GM18502 (cell line): ENCODE results near the gene MYH11.

Experiments used
- ATAC-seq: cut with Tn5 transposase; IDR thresholded peaks from one replicate; pipeline ENCODE4 v1.9.1; 2021; ENCODE audit warnings: mild to moderate bottlenecking; ENCODE audit not compliant: unreplicated experiment, poor library complexity

MYH11 gene

DNA sequence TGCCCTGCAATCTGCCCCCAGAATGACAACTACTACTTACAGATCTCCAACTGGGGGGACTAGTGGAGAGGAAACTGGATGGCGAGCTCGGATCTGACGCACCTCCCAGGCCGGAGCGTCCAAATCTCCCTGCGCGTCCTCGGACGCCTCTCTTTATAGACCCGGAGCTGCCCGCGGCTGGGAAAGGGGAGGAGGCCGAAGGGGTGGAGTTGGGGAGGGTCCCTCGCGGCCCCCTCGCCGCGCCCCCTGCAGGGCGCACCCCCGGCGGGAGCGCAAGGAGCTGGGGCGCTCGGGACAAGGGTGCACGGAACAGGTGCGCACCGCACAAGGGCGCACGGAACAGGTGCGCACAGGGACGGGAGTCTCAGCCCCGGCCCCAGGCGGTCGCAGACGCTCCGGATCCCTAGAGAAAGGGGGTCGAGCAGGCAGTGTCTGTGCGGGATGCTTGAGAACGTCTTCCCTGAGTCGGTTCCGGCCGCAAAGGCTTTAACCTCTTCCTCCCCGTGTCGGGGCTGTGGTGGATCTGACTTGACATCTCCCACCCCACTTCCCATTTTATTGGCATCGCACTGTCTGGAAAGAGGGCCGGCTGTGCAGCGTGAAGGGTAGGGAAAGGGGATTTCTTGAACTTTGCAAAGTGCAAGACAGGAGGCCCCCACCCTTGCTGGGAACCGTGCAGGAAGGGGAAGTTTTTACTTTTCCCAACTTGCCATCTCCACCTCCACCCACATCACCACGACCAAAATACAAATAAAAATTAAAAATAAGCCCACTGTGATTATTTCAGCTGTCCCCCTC lies at the start of gene MYH11:
Gene MYH11 (minus strand): TSS at position 128 of the 798 bp plus-strand sequence. CDS start 18,776 bp downstream, outside the sequence.
- ATAC-seq = no peak

DNA sequence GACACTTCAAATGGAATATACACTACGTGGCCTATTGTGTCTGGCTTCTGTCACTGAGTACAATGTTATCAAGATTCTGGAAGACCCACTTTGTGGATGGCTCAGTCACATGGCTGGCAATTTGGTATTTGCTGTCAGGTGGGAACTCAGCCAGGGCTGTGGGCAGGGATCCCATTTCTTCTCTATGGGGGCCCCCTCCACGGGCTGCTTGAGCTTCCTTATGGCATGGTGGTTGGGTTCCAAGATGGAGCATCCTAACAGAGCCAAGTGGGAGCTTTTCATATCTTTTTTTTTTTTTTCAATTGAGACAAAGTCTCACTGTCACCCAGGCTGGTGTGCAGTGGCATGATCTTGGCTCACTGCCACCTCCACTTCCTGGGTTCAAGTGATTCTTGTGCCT lies 49.6 kb upstream of the MYH11 start:
- ATAC-seq = no peak

DNA sequence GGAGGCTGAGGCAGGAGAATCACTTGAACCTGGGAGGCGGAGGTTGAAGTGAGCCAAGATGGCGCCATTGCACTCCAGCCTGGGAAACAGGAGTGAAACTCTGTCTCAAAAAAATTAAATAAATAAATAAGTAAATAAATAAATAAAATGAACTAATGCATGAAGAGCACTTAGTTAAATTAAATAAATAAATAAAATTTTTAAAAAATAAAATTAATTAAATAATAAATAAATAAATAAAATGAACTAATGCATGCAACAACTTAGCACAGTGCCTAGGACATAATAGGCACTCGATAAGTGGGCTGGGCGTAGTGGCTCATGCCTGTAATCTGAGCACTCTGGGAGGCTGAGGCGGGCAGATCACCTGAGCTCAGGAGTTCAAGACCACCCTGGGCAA lies 47.1 kb upstream of the MYH11 start:
- no peak for ATAC-seq

DNA sequence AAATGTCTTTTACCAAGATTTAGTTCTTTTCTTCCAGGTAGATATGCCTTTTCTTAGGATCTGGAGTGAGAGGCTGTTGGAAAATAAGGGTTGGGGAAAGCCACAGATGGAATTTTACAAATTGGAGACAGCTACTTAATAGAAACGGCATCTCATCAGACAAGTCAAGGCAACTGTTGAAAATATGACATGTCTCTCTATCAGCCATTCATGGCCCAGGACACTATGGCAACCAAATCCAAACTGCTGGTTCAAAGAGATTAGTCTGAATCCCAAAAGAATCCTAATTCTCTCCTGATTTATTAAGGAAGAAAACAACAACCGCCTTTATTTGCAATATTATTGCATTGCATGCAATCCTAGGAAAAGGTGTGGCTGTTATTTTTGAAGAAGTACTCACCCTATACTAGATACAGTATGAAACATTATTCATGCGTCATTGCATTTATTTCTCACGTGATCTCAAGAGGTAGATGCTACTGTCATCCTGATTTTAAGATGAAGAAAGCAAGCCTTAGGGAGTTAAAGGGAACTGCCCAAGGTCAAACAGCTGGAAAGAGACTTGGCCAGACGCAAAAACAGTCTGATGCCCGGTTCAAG lies 44.2 kb upstream of the MYH11 start:
- no peak for ATAC-seq

DNA sequence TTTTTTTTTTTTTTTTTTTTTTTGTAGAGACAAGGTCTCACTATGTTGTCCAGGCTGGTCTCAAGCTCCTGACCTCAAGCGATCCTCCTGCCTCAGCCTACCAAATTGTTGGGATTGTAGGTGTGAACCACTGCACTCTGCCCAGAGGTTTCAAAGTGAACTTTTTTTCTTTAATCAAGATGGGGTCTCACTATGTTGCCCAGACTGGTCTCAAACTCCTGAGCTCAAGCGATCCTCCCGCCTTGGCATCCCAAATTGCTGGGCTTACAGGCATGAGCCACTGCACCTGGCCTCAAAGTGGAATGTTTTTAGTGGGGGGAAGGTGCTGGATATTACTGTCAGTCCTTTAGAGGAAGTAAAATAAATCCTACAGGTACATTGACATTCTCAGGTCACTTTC lies 43.5 kb upstream of the MYH11 start:
- no peak for ATAC-seq

DNA sequence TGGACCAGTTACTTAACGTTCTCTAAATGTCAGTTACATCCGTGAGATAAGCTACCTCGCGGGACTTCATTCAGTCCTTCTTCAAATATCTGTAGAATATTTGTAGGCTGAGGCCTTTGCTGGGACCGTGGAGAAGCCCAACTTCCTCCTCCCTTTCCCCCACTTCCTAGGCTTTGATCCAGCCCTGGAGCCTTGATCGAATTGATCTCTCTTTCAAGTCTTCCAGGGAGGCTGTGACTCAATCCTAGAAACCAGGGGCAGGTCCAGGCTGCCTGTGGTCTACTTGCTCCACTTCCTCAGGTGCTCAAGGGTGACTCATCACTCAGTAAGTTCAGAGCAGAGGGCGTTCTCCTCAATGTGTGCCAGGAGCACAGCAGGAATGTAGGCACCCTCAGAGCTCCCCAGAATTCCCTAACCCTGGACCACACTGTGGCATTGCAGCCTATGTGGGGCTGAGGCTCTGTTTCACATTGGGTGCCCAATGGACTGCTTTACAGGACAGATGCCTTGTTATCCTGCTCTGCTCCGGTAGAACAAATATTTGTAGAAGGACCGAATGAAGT lies 42.8 kb upstream of the MYH11 start:
- ATAC-seq = peak; percentile 71

DNA sequence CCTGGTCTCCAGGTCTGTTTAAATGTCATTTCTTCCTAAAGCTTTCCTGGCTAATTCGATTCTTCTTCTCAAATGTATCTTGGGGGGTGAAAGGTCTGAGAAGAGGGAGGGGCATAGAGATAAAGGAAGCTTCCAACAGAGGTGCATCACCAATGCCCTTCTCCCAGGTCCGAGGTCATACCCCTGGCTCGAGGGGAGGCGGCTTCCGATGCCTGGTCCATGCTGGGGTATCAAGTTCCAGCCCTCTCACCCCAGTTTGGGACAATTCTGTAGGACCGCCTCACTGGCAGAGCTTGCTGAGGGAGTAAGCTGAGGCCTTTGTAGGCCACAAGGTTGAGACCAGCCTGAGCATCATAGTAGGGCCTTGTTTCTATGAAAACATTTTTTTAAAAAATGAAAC lies 41.8 kb upstream of the MYH11 start:
- ATAC-seq = no peak

DNA sequence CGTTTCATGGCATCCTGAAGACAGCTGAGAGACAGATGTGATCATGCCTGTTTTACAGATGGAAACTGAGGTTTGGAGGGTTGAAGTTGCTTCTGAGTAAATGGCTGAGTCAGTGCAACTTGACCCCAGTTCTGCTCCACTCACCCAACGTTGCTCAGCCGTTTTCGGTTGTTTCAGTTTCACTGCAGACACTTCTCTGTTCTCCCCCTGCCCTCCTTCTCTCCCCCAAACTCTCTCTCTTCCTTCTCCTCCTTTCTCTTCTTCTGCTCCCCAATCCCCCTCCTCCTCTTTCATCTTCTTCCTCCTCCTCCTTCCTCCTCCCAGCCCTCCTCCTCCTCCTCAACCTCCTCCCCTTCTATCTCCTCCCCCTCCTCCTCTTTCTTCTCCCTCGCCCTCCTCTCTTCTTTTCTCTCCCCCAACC lies 41.0 kb upstream of the MYH11 start:
- ATAC-seq = peak; percentile 67

DNA sequence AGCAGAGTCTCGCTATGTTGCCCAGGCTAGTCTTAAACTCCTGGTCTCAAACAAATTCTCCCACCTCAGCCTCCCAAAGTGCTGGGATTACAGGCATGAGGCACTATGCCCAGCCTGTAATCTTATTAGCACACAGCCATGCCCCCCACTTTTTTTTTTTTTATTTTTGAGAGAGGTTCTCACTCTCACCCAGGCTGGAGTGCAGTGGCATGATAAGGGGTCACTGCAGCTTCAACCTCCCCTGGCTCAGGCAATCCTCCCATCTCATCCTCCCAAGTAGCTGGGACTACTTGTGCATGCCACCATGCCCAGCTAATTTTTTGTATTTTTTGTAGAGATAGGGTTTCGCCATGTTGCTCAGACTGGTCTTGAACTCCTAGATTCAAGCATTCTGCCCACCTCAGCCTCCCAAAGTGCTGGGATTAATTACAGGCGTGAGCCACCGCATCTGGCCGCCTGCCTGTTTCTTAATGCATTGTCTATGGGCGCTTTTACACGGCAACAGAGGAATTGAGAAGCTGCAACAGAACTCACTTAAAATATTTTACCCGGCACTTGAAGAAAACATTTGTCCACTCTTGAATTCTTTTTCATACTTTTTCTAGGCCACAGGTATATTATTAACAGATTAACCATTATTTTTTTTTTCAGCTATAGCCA lies 40.4 kb upstream of the MYH11 start:
- no peak for ATAC-seq

DNA sequence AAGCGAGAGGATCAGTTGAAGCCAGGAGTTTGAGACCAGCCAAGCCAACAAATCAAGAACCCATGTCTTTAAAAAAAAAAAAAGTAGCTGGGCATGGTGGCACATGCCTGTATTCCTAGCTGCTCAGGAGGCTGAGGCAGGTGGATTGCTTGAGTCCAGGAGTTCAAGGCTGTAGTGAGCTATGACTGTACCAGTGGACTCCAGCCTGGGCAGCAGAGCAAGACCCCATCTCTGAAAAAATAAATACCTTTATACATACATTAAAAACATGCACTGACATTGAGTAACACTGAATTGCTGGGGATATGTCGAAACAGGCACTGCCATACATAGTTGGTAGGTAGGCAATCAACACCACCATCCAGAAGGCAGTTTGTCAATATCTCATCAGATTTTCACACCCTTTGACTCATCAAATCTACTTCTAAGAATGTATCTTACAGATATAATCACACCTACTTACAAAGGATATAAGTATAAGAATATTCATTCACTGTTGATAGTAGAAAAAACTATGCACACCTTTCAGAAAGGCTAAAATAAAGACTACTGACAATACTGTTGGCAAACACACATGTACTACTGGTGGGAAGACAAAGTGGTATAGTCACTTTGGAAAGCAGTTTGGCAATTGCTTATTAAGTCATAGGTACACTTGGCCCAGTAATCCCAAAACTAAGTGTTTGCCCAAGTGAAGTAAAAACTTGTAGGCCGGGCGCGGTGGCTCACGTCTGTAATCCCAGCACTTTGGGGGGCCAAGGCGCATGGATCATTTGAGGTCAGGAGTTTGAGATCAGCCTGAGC lies 37.9 kb upstream of the MYH11 start:
- no peak for ATAC-seq

DNA sequence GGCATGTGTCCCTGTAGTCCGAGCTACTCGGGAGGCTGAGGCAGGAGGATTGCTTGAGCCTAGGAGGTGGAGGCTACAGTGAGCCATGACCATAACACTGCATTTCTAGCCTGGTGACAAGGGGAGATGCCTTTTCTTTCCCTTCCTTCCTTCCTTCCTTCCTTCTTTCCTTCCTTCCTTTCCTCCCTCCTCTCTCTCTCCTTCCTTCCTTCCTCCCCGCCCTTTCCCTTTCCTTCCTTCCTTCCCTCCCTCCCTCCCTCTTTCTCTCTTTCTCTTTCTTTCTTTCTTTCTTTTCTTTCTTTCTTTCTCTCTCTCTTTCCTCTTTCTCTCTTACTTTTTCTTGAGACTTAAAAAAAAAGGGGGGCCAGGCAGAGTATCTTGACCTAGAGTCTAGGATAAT lies 34.7 kb upstream of the MYH11 start:
- no peak for ATAC-seq

DNA sequence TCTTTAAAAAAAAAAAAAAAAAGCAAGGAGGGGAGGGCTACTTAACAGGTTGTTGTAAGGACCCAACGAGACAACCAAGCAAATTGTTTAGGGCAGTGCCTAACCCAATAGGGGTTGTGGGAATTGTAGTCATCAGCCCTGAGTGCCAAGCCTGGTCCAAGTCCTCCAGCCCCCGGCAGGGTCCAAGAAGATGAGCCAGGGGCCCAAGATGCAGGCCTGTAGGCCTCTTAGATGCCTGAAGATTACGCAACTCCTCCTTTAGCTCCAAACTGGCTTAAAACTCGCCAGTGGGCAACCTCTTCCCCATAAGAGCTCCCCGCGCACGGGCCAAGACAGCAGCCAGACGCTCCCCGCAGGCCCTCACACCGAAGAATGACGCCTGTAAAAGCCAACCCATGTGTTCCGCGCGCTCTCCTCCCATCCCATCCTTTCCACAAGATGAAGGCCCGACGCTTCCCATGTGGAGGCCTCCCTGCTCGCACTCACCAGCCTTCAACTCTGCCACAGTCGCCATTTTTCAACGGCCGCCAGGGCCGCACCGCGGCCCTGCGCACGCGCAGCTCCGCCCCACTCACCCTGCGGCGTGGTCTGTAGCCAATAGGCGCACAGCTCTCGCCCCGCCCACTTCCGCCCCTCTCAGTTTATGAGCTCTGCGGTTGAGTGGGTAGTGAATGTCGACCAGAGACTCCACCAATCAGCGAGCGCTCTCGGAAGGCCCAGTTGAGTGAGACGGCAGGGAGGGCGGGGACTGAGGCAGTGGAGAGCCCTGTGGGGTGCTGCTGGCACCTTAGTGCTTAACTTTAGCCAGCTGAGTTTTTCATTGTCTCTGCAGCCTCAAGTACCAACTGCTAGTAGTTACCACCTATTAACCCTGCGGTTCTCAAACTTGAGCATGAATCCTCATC lies 31.5 kb upstream of the MYH11 start, which contains the start of gene CEP20:
Gene CEP20 (minus strand): TSS at position 532 of the 905 bp plus-strand sequence. CDS start 18 bp downstream, at position 514.
- ATAC-seq = peak; percentile 96

DNA sequence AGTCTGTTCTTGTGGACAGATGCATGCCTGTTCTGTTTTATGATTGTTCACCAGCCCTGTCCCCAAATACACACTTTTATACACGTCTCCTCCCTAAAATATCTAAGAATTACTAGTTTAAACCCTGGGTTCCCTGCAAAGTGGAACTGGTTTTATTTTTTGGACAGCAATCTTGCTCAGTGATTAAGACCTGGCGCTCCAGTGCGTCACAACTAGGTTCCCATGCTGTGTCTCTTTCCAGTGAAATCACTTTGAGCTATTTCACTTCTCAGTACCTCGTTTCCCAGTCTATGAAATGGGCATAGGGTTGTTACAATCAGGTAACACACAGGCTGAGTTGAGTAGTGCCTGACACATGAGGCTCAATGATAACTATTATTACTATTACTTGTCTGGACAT lies 30.5 kb upstream of the MYH11 start:
- ATAC-seq = no peak

DNA sequence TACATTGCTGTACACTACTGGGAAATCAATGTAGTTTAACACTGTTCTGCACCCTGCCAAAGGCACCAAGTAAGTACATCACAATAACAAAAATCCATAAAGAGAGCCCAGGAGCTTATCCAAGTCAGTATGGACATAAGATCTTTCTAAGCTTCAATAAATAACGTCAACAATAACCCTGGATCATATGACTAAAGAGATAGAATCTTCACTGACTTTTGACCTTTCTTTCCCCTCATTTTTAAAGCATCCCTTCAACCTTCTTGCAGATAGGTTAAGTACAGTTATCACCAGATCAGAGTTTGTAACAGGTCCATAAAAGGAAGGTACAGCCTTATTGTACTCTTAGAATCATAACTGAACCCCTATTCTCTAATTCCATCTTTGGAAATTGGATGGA lies 29.2 kb upstream of the MYH11 start:
- no peak for ATAC-seq

DNA sequence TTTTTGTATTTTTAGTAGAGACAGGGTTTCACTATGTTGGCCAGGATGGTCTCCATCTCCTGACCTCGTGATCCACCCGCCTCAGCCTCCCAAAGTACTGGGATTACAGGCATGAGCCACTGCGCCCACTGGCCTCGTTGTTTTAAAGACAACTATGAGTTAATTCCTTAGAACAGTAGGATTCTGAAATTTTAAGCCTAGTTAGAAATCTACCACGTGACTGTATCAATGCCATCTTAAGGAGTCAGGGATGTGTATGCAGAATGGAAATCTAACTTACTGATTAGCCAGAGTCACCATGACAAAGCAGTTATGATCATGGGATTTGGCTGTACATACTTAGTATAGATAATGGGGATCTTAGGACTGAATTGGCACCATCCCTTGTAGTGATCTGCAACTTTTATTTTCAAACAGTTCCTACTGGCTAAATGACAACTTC lies 28.8 kb upstream of the MYH11 start:
- ATAC-seq = no peak

DNA sequence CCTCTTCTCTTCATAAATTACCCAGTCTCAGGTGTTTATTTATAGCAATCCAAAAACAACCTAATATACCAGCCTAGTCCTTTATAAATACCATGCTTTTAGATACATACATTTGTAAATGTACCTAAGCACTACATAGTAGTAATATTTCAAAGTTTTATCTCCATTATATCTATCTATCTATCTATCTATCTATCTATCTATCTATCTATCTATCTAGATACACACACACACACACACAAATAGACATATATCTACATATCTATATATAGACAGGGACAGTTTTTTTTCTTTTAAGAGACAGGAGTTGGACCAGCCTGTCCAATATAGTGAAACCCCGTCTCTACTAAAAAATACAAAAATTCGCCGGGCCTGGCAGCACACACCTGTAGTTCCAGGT lies 25.7 kb upstream of the MYH11 start:
- ATAC-seq = no peak

DNA sequence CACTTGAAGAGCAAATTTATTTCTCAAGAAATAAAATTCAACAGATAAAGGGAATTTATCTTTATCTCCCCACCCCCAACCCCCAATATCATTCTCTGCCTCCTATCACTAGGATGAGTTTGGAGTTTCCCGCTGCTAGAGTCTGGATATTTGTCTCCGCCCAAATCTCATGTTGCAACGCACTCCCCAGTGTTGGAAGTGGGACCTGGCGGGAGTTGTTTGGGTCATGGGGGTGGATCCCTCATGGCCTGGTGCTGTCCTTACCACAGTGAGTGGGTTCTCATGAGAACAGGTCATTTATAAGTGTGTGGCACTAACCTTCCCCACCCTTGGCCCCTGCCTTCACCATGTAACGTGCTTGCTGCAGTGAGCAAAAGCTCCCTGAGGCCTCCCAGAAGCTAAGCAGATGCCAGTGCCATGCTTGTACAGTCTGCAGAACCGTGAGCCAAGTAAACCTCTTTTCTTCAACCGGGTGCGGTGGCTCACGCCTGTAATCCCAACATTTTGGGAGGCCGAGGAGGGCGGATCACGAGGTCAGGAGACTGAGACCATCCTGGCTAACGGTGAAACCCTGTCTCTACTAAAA lies 25.1 kb upstream of the MYH11 start:
- ATAC-seq = no peak

DNA sequence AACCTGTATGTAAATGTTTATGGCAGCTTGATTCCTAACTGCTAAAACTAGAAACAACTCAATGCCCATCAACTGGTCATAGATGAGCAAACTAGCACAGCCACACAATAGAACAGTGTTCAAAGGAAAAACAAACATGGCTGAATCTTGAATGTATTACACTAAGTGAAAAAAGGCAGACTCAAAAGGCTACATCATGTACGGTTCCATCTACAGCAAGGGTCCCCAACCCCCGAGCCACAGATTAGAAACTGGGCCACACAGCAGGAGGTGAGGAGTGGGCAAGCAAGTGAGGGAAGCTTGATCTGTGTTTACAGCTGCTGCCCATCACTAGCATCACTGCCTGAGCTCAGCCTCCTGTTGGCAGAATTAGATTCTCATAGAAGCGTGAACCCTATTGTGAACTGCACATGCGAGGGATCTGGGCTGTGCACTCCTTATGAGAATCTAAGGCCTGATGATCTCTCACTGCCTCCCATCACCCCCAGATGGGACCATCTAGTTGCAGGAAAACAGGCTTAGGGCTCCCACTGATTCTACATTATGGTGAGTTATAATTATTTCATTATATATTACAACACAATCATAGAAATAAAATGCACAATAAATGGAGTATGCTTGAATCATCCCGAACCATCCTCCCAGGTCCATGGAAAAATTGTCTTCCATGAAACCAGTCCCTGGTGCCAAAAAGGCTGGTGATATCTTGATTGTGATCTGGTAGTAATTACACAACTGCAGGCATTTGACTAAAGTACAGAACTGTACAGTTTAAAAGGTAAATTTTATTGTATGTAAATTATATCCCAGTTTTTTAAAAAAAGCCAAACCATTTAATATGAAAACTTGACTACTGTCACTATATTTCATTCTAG lies 23.8 kb upstream of the MYH11 start:
- ATAC-seq = no peak
